Sigmoid colon (tissue), 7 donors: ENCODE results near the gene COMMD9. TPM values are rescaled to one million over a fixed set of nuclear protein-coding genes. Genes with fewer than 3 reads are reported as not detected.

Source experiments
- DNase-seq: peaks from one replicate; pipeline ENCODE4 v3.0.0-alpha.2; 2019
- H3K27ac ChIP-seq, 4 donors: fragments of 200-600 bp; sonication (generic); one replicate each; pipeline ENCODE4 v1.5.1; 2016 to 2019; ENCODE audit warnings: mild to moderate bottlenecking in 1 of 4
- H3K27me3 ChIP-seq, 3 donors: fragments of 200-600 bp; sonication (generic); one replicate each; pipeline ENCODE4 v1.5.1; 2019; ENCODE audit warnings: mild to moderate bottlenecking in 1 of 3
- H3K36me3 ChIP-seq, 4 donors: fragments of 200-600 bp; sonication (generic); one replicate each; pipeline ENCODE4 v1.5.1; 2016 to 2019
- H3K4me1 ChIP-seq, 4 donors: fragments of 200-600 bp; sonication (generic); one replicate each; pipeline ENCODE4 v1.5.1; 2017 to 2019
- H3K4me3 ChIP-seq, 4 donors: fragments of 200-600 bp; sonication (generic); one replicate each; pipeline ENCODE4 v1.5.1; 2017 to 2019; ENCODE audit warnings: mild to moderate bottlenecking in 2 of 4, moderate library complexity in 1 of 4
- H3K9me3 ChIP-seq, 4 donors: fragments of 200-600 bp in 3 of 4; sonication (generic) in 3 of 4; one replicate each; pipeline versions ENCODE4 v1.5.1 to v1.6.1; 2013 to 2019
- EP300 ChIP-seq, 4 donors: sonication (generic); formaldehyde crosslinking; IDR thresholded peaks; one replicate each; pipeline ENCODE4 v1.6.1; 2017; ENCODE audit warnings: antibody characterized with exemption in 4 of 4
- POLR2A ChIP-seq, 2 donors: fragments of 450-650 bp; IDR thresholded peaks; one replicate each; pipeline ENCODE4 v1.6.1; 2016; ENCODE audit warnings: antibody characterized with exemption in 2 of 2, mild to moderate bottlenecking in 2 of 2, moderate library complexity in 2 of 2
- POLR2AphosphoS5 ChIP-seq, 4 donors: sonication (generic); formaldehyde crosslinking; IDR thresholded peaks; one replicate each; pipeline ENCODE4 v1.6.1; 2017; ENCODE audit warnings: antibody characterized with exemption in 4 of 4
- WGBS, 2 donors: extraction: QIAGEN DNeasy Blood & Tissue Kit; methylation state at CpG; one replicate each; pipeline ENCODE4 v1.1.7; 2013; 5-methylcytosine and 5-hydroxymethylcytosine counted together
- intact Hi-C: fragments of 100-400 bp; cut with DNase I; formaldehyde crosslinking; loops from one replicate; pipeline ENCODE4 v1.15.1; 2023
- polyA plus RNA-seq, 3 donors: library from polyadenylated mRNA; stranded (reverse); fragments of 200-250 nt; gene quantifications; one replicate each; pipeline ENCODE4 v1.2.3, GENCODE V29; 2013
- total RNA-seq, 4 donors: library from RNA; depleted of rRNA; stranded (reverse); fragments of >200 nt; gene quantifications; one replicate each; pipeline ENCODE4 v1.1.0, GENCODE V29; 2016
- TF ChIP-seq, protein P1 (sequence below), 4 experiments: fragments of 450-650 bp in 3 of 4; fragments of 200-600 bp in 1 of 4; IDR thresholded peaks; one replicate each; pipeline ENCODE4 v1.5.1; 2016 to 2019; ENCODE audit warnings: antibody characterized with exemption in 4 of 4, mild to moderate bottlenecking in 3 of 4, moderate library complexity in 2 of 4
- donor health status: healthy with polysubstance abuse.
- donor health status: Bipolar disorder and iron deficiency.
- donor health status: healthy.

COMMD9 gene
- total and polyA plus RNA-seq, 7 donors, result 15.5 to 44.6 (median 30.7) TPM

- intact Hi-C loops, result loop anchor here (5.0 kb wide), 1 partner anchor 626 kb away; the partner anchor contains the start of gene TRIM44
- peak overlapping the region; percentile 10 to 59 (median 42) for H3K27ac ChIP-seq
- TF ChIP-seq, protein P1, sequence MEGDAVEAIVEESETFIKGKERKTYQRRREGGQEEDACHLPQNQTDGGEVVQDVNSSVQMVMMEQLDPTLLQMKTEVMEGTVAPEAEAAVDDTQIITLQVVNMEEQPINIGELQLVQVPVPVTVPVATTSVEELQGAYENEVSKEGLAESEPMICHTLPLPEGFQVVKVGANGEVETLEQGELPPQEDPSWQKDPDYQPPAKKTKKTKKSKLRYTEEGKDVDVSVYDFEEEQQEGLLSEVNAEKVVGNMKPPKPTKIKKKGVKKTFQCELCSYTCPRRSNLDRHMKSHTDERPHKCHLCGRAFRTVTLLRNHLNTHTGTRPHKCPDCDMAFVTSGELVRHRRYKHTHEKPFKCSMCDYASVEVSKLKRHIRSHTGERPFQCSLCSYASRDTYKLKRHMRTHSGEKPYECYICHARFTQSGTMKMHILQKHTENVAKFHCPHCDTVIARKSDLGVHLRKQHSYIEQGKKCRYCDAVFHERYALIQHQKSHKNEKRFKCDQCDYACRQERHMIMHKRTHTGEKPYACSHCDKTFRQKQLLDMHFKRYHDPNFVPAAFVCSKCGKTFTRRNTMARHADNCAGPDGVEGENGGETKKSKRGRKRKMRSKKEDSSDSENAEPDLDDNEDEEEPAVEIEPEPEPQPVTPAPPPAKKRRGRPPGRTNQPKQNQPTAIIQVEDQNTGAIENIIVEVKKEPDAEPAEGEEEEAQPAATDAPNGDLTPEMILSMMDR (IDR thresholded peaks at IDR 0.05), result no peak
- TF ChIP-seq POLR2A (IDR thresholded peaks at IDR 0.05), result no peak
- no peak for TF ChIP-seq EP300 (IDR thresholded peaks at IDR 0.05)
- no peak for TF ChIP-seq POLR2AphosphoS5 (IDR thresholded peaks at IDR 0.05)
Observed at GRCh38 chr11:36288442-36289225, 590 bp downstream of the COMMD9 start.

DNA sequence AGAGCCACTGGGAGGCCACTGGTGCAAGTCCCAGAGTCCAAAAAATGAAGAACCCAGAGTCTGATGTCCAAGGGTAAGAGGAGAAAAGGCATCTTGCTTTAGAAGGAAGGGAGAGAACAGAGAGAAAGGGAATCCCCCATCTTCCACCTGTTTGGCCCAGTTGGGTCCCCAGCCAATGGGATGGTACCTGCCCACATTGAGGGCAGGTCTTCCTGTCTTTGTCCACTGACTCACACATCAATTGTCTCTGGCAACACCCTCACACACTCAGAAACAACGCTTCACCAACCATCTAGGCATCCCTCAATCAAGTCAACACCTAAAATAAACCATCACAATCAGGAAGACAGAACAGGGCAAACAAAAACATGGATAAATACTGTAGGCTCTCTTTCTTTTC is 6.3 kb downstream of the COMMD9 start:
- TF ChIP-seq, protein P1 (IDR thresholded peaks at IDR 0.05), result no peak
- TF ChIP-seq POLR2AphosphoS5 (IDR thresholded peaks at IDR 0.05), result no peak
- no peak for TF ChIP-seq EP300 (IDR thresholded peaks at IDR 0.05)
- TF ChIP-seq POLR2A (IDR thresholded peaks at IDR 0.05), result no peak
- WGBS, 2 donors, result 86 to 94% methylated on average over 1 of the region's 1 CpG

More at GRCh38 chr11:36288442-36289225, 590 bp downstream of the COMMD9 start:
- DNase-seq, result no peak
- peak overlapping the region; percentile 44 to 64 (median 55) for H3K4me3 ChIP-seq
- H3K4me1 ChIP-seq, result peaks cover 0 to 17% (median 12%) of the 10 kb centered on the region in 4 donors
- 22 to 42% methylated on average over 31 of the region's 31 CpGs for WGBS, 2 donors
- H3K9me3 ChIP-seq, result no peaks in the 10 kb centered on the region
- H3K27me3 ChIP-seq, result no peaks in the 10 kb centered on the region
- no peaks in the 10 kb centered on the region for H3K36me3 ChIP-seq

GRCh38 chr11:36281850-36282249 is 7.4 kb downstream of the COMMD9 start:
- TF ChIP-seq EP300 (IDR thresholded peaks at IDR 0.05), result no peak
- TF ChIP-seq POLR2A (IDR thresholded peaks at IDR 0.05), result no peak
- TF ChIP-seq, protein P1 (IDR thresholded peaks at IDR 0.05), result no peak
- TF ChIP-seq POLR2AphosphoS5 (IDR thresholded peaks at IDR 0.05), result no peak
- intact Hi-C loops, result no loop called here

More for the DNA sequence above, 6.3 kb downstream of the COMMD9 start:
- H3K4me3 ChIP-seq, result no peak overlapping the region
- H3K4me1 ChIP-seq, result peaks cover 0 to 4% (median 3%) of the 10 kb centered on the region in 4 donors
- no peak overlapping the region for H3K27ac ChIP-seq
- DNase-seq, result no peak
- intact Hi-C loops, result no loop called here
- H3K36me3 ChIP-seq, result peaks cover 0 to 25% (median 12%) of the 10 kb centered on the region in 4 donors
- no peaks in the 10 kb centered on the region for H3K9me3 ChIP-seq
- no peaks in the 10 kb centered on the region for H3K27me3 ChIP-seq

DNA sequence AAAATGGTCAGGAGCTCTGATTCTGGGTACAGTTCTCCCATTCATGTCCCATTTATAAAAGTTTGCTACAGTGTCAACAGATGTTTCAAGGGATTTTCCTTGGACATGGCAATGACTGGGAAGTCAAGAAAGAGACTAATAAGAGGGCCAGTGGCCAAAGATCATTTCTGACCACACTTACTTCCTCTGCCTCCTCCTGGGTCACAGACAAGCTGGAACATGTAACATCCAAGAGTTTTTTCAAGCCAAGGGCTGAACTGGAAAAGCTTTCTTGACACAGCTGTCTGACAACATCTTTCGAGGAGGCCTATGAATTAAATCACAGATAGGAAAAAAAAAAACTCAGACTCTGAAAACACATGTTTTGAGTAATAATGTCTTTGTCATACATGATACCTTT is 8.7 kb downstream of the COMMD9 start:
- TF ChIP-seq, protein P1 (IDR thresholded peaks at IDR 0.05), result no peak
- no peak for TF ChIP-seq POLR2AphosphoS5 (IDR thresholded peaks at IDR 0.05)
- no peak for TF ChIP-seq EP300 (IDR thresholded peaks at IDR 0.05)
- TF ChIP-seq POLR2A (IDR thresholded peaks at IDR 0.05), result no peak
- H3K27ac ChIP-seq, result no peak overlapping the region
- no peaks in the 10 kb centered on the region for H3K4me1 ChIP-seq
- DNase-seq, result no peak
- intact Hi-C loops, result no loop called here
- H3K27me3 ChIP-seq, result no peaks in the 10 kb centered on the region
- H3K9me3 ChIP-seq, result no peaks in the 10 kb centered on the region
- peaks cover 8 to 48% (median 14%) of the 10 kb centered on the region in 4 donors for H3K36me3 ChIP-seq
- no peak overlapping the region for H3K4me3 ChIP-seq
- WGBS, 2 donors, result 66 to 80% methylated on average over 1 of the region's 1 CpG

More at GRCh38 chr11:36281850-36282249, 7.4 kb downstream of the COMMD9 start:
- Histone ChIP-seq H3K27ac (no peak overlapping the region), H3K36me3 (peaks cover 0 to 35% (median 12%) of the 10 kb centered on the region in 4 donors), H3K4me1 (no peaks in the 10 kb centered on the region), H3K4me3 (no peak overlapping the region), H3K9me3 (no peaks in the 10 kb centered on the region), H3K27me3 (no peaks in the 10 kb centered on the region)
- no peak for DNase-seq
- WGBS, 2 donors, result 85 to 97% methylated on average over 4 of the region's 4 CpGs
